ENCODE measurements around the gene RYR3. TPM values are rescaled to one million over a fixed set of nuclear protein-coding genes. Genes with fewer than 3 reads are reported as not detected.

Gene RYR3
- 21.2 TPM for total RNA-seq

DNA sequence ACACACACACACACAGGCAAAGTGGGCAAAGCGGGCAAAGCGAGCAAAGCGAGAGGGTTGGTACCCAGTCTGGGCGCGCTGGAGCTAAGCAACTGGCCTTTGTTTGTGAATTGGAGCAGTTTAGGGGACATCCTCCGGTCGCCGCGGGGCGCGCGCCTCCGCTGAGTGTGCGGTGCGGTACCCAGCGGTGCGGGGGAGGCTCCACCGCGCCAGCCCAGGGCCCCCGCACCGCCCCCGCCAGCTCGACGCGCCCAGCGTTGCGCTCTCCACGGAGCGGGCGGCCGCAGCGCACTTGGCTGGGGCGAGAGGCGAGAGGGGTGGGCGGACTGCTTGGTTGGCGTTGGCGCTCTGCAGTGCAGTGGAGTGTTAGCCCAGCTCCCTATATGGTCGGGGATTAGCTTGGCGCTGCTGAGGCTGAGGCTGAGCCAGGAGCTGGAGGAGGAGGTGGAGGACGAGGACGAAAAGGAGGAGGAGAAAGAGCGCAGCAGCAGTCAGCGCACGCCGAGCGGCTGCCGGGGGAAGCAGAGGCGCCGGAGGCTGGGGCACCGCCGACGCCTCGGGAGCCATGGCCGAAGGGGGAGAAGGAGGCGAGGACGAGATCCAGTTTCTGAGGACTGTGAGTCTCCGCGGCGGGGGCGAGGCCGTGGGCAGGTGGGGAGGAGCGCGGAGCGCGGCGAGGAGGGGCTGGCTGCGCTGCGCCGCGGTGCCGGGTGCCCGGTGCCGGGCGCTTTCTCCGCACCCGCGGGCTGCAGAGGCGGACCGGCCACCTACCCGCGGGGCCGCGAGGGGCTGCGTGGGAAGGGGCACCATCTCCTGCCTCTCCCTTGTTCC lies at the start of gene RYR3:
RYR3 (plus strand) TSS at position 487 of the 831 bp plus-strand sequence; CDS start at position 566, 79 bp downstream.
- FAIRE-seq (no peak), DNase-seq (ENCODE audit: low spot score in 2 of 2) (peak; percentile 48 to 51)

DNA sequence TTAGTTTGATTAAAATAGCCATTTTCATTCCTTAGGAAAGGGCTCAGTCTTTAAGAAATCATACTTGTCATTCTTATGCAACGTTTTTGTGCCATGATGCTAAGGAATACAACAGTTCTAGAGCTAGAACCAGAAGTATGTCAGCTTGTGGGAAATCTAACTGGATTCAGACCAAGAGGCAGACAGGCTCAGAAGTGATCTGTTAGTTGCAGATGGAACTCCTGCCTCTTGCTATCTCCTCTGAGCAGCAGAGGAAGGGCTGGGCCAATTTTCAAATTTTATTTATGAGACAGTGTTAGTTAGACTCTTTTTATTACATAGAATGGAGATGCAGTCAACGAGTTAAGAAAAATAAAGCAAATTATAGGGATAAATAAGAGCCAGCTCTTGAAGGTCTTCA lies 48.5 kb upstream of the RYR3 start:
- FAIRE-seq (no peak), DNase-seq (ENCODE audit: low spot score in 2 of 2) (no peak)

DNA sequence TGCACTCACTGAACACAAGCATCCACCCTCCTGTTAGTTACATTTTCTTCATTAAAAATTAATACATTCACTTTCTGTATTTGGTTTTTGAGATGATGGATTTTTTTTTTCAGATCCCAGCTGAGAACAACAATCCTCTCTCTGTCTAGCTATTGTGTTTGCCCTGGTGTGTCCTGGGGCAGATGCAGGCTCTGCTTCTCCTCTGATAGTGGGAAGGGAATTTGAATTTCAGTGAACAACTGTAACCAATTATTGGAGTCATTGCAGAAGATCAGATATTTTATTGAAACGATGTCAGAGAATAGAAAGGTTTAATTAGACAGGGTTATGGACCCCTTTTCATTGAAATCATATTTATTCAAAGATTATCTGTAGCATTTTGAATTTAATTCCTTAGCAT lies 33.1 kb upstream of the RYR3 start:
- DNase-seq (ENCODE audit: low spot score in 2 of 2) (no peak), FAIRE-seq (no peak)

DNA sequence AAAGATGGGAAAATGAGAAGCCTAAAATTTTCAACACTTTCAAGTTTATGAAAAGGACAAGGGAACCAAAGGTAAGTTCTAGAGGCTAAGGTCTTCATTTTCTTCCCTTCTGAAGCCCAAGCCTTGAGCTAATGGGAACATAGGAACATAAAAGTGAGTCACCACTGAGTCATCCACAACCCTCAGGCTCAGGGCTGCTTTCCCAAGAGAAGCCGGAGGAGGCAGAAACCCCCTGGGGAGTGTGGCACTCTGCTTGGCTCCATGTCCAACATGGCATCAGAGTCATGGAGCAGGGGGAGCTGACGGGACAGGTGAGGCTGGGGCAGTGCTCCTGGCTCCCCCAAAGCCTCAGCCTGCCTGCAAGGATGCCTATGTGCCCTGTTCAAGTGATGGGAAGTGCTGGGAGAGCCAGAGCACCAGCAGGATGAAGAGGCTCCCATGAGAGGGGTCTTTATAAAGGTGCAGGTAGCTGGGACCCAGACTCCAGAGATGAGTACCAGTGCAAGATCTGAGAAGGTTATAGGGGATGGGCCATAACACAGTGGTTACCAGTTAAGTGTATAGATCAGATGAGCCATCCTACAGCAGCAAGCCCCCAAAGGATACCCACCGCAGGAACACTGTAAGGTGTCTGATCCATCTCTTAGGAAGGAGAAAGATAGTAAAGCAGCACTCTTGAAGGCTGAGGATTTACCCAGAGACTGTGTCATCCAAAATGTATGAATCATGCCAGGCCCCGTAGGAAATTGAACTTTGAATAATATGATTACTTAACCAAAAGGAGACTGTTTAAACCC lies 31.8 kb upstream of the RYR3 start:
- DNase-seq (ENCODE audit: low spot score in 2 of 2) (no peak), FAIRE-seq (no peak)

DNA sequence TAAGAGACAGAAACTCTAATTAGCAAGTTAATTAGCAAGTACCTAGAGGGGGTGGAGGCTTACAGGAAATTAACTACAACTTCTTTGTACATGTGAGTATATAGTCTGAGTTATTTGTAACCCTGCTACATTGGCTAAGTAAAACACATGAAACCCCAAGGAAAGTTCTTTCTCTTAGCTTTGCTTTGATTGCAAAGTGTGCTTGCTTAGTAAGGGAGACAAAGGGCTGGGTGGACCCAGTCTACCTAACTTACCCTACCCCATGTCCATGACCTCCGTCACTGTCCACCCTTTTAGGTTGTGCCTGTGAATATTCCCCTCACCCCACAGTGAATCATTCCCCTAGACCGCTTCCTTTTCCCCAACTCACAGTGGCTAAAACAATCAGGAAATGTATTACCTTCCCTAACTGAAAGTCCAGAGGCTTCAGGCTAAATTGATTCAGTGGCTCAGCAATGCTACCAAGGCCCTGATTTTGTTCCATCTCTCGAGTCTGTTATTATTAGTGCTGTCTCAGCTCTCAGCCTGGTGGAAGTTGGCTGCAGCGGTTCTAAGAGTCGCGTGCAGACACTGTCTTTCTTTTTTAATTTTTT lies 31.1 kb upstream of the RYR3 start:
- no peak for DNase-seq (ENCODE audit: low spot score in 2 of 2)

DNA sequence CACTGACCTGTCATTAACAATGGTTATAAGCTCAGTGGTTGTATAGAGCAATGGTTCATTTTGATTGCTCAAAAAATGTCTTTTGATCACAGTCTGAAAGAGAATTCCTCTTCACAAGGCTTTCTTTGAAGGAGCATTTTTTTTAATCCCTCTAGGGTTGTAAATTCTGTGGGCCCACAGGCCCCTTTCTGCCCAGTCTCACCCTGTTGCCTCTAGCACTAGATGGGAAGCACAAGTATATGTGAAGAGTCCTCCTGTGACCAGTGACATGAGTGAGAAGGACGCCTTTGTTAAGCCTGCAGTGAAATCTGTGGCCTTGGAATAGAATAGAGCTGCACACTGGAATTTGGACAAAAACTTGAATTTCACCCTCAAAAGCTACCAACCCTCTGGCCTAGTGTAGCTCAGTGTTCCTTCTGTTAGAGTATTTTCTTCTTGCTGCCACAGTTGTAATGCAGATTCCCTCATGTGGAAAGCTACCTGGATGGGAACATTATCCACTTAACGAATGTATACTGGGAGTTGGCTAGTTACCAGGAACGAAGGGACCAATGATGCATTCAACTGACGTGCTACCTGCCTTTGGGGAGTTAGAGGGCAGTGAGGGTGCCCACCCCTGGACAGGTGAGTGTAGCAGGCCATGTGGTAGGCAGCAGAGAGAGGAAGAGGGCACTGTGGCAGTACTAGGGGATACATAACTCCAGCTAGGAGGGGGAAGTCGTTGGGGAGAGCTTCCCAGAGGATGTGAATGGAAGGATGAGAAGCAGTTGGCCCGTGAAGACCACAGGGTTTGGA lies 28.3 kb upstream of the RYR3 start:
- no peak for DNase-seq (ENCODE audit: low spot score in 2 of 2)
- FAIRE-seq = no peak

More for the DNA sequence above, 31.1 kb upstream of the RYR3 start:
- no peak for FAIRE-seq

DNA sequence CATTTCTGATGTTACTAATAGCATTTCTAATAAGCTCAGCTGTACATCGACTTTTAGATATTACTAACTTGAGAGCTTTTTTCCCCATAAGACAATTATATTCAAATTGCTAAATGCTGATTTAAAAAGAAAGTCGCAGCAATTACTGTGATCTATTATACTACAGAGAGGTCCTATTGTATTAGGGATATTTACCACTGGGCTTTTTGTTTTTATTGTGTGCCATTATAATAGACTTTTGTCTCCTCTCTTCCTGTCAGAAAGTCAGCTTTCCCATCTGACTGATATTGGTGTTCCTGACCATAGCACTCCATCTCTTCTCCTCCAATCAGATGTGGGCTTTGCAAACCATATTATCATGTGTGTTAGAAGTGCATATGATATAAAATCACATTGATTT lies 27.2 kb upstream of the RYR3 start:
- DNase-seq (ENCODE audit: low spot score in 2 of 2) = no peak
- peak; percentile 78 for FAIRE-seq

DNA sequence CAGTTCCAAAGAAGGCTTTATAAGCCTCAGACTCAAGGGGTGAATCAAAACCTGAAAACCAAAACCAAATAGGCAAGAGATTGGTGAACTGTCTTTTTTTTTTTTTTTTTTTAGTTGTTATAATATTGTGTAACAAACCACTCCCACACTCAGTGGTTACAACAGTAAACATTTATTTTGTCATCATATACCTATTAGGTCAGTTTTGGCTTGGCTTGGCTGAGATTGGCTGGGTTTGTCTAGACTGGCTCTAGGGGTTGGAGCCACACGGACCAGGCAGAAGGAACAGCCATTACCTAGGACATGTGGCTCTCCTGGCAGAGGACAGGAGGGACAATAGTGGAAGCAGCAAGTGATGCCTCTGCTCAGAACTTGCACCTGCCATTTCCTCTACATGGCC lies 26.4 kb upstream of the RYR3 start:
- FAIRE-seq (no peak), DNase-seq (ENCODE audit: low spot score in 2 of 2) (no peak)

DNA sequence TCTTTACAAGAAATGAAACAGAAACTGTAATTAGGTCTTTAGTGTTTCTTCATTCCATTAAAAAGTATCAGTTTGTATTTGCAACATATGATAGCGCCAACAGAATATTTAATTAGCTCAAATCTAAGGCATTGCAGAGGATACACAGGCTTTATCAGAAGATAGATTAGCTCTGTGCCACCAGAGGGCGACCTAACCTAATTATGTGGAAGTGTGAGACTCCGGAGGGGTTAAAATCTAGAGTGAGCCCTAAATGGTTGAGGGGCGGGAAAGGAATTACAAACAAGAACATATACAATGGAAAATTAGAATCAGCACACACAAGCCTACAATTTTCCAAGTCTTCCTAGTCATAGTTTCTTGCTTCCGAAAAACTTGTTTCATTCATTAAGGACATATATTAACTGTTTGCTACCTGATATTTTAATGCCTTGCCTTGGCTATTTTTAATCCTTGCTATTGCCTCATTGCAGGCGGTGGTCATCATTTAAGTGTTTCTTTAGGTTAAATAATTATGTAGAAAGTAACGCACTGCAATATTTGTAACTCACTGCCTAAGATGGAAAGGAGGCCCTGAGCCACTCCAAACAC lies 18.0 kb upstream of the RYR3 start:
- peak in 1 of 2 donors; percentile 40 for DNase-seq (ENCODE audit: low spot score in 2 of 2)
- FAIRE-seq = peak; percentile 37

DNA sequence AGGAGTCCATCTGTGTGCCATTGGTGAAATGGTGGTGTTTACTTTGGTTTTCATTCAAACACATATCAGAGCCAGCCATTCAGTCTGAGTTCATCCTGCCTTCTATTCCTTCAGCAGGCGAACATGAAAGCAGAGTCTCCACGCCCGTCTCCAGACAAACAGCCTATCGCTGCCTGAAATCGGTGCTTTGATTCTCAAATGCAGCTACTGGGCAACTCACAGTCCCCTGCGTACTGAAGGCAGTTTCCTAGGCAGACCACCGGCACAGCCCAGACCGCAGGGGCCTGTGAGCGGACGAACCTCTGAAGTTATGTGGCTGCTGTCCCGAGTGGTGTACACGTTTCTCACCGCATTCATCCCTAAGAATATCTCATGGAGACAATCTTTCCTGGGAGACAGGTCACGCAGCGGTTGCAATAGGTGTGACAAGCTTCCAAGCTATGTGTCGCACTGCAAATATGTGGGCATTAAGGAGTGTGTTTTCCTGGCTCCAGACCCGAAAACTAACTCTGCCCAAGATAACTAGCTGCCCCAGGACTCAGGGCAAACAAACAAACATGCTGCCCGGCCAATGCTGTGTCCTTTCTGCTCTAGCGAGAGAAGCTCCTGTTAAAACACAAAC lies 16.9 kb upstream of the RYR3 start:
- DNase-seq (ENCODE audit: low spot score in 2 of 2) (no peak), FAIRE-seq (no peak)

DNA sequence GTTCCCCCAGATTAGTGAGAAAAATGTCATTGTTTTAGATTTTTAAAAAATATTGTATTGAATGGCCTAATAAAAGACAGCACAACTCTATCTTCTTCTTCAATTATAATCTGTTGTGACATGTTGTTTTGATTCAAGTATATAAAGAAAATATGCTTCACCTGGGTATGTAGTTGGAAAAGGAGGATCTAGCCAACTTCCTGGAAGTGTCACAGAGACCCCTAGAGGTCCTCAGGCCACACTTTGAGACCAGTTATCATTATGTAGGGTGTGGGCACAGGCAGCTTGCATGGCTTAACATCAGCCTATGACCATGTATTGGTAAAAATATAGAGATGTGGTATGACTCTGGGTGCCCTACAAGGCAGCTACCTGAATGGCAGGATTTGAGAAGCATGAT lies 14.7 kb upstream of the RYR3 start:
- no peak for FAIRE-seq
- DNase-seq (ENCODE audit: low spot score in 2 of 2) = no peak

DNA sequence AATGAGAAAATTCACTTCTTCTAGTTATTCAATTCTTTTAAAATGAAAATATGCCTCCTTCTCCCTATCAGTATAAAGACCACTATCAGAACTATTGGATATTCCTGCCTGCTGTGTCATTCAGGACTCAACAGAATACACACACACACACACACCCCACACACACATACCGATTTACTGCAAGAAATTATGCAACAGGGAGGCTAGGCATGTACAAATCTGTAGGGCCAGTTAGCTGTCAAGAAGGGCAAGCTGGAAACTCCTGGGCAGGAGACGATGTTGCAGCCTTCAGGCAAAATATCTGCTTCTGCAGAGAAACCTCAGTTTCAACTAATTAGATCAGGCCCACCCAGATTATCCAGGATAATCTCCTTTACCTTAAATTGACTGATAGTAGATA lies 13.9 kb upstream of the RYR3 start:
- FAIRE-seq = no peak
- no peak for DNase-seq (ENCODE audit: low spot score in 2 of 2)

DNA sequence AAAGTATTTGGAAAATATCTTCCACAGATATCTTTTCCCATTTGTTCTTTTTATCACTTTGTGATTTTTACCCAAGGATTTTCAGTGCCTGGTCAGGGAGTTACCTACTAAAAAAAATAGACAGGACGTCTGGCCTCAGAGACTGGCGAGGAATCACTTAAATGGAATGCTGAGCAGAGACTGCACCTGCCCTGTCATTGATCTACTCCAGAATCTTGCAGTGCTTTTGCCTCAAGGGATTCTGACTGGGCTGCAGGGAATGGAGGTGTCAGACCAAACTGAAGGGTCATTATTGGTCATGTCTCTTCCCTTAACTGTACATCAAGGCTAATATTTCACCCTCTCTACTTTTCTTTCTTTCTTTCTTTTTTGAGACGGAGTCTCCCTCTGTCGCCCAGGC lies 12.1 kb upstream of the RYR3 start:
- DNase-seq (ENCODE audit: low spot score in 2 of 2) = no peak
- FAIRE-seq = no peak

DNA sequence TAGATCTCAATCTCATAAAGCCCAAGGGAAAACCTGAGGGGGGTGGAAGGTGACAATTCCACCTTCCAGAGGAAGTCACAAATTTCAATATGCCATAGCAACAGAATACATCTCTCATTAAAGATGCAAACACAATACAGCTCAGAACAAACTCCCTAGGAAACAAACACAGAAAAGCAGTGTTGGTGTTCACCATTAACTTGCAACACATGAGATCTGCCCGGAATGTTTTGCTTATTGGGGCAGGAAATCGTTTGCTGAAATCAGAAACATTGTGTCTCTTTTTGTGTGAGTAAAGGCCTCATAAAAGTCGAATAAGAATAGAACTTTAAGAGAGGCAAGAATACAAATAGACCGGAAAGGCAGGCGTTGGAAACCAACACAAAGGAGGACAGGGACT lies 5.8 kb upstream of the RYR3 start:
- FAIRE-seq (no peak), DNase-seq (ENCODE audit: low spot score in 2 of 2) (no peak)

DNA sequence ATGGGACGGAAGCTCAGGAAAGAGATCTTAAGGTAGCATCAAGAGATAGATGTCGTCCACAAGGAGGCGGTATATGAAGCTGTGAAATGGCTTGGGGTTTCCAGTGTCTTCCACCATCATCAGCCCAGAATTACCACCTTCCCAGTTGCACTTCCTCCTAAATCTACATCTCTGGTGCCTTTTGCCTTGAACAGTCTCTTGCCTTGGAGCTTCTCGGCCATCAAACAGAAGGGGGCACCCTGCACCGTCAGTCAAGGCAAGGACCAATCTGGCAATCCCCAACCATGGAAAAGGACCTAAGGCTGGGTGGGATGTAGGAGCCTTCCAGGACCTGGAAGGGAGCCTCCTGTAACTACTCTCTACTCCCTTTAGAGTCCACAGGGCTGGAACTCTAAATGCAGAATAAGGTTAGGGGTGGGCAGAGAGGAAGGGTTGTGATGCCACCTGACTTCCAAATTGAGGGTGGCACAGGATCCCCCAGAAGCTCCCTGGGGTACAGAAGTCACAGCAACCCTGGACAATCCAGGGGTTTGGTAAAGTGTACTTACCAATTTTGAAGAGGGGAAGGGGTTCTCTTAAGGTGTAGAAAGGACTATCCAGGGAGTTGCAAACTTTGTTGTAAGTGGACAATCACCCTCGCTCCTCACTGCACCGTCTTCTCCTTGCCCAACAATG lies 1.0 kb upstream of the RYR3 start:
- no peak for DNase-seq (ENCODE audit: low spot score in 2 of 2)
- no peak for FAIRE-seq

DNA sequence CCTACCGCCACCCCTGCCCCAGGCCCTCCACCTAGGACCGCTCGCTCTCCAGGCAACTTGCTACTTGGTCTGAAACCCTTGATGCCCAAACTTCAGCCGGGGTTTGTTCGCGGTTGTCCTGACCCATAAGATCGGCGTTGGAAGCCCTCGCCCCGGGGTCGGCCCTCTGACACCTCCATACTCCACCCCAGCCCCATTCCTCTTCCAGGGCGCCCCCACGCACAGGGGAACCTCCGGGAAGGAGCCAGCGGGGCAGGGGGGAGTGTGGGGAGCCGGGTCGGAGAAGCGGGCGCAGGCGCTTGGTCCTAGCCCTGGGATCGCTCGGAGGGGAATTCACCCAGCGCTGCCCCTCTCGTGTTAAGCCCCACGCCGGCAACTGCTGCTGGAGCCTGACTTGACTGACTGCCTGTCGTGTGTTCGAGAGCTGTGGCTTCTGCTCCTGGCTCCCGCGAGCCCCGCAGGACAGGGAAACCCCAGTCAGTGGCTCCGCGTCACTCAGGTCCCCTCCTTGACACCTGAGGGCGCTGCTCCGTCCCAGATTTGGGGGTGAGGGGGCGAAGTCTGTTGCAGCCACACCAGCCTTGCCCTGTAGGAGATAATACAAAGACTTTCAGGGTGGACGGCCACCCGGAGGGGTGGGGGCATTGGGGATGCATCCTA lies 675 bp downstream of the RYR3 start:
- DNase-seq (ENCODE audit: low spot score in 2 of 2) = peak in 1 of 2 donors; percentile 37
- FAIRE-seq = no peak

DNA sequence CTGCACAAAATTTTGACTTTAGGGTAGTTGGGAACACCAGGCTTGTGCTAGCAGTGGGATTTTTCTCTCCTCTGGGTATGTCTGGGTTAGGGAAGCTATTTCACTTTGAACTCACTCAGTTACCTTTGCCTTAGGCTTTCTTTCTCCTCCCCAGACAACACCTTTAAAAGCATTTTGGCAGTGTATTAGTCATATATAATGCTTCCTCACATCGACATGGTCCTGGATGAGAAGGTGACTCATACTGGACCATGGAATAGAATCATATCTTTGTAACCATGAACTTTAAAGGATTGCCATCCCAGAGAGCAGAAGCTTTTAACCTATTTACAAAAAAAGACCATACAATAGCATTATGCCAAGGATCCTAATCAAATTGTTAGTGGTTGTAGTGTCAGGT lies 2.7 kb downstream of the RYR3 start:
- no peak for FAIRE-seq
- DNase-seq (ENCODE audit: low spot score in 2 of 2) = no peak

DNA sequence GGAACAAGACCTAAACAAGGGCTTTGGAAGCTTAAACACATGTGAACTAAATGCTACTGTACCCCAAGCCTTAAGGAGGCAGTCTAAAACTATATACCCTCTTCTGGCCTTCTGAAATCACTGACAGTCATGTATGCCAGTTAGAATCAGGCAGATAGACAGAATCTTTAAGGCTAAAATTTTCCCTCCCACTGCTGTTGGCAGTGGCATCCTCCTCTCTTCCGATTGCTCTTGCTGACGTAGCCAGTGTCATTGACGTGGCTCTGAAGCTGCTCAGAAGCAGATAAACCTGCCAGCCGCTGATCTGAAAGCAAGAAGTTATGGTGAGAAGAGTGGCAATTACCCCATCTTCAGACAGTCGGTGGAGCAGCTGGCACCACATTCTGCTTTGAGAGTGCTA lies 3.3 kb downstream of the RYR3 start:
- FAIRE-seq (no peak), DNase-seq (ENCODE audit: low spot score in 2 of 2) (no peak)

DNA sequence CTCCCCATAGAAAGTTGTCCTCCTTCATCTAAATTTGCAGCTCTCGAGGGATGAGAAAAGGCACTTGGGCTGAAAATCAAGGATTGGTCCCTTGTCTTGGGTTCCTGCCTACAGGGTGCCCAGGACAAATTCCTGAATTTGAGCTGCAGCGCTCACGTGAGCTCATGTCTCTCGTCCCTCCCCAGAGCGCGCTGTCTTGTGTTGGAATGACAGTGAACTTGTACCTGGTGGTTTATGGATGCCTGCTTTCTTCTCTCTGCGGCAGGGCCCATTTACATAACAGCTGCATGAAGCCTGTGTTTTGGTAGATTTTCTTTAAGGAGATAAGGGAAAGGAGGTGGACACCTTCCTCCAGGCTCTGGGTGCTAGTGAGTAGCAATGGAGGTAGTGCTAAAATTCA lies 4.3 kb downstream of the RYR3 start:
- no peak for DNase-seq (ENCODE audit: low spot score in 2 of 2)
- no peak for FAIRE-seq

Measured in frontal cortex (tissue), 4 donors.